ENCODE data around the gene UGT1A8. TPM values are rescaled to one million over a fixed set of nuclear protein-coding genes. Genes with fewer than 3 reads are reported as not detected.
"Not testable (repeated sequence)": the region's sequence is repeated elsewhere in the genome, so short reads cannot be mapped to it uniquely, and the experiment has no call there.

The UGT1A8 gene
- polyA plus RNA-seq, 3 donors, result not detected

- DNase-seq (ENCODE audit: extremely low read depth in 1 of 11, low read depth in 9 of 11, low spot score in 4 of 11), result not testable (repeated sequence)
Measured at GRCh38 chr2:233750689-233751088, 133.3 kb downstream of the UGT1A8 start.

- DNase-seq (ENCODE audit: extremely low read depth in 1 of 11, low read depth in 9 of 11, low spot score in 4 of 11), result not testable (repeated sequence)
Measured at GRCh38 chr2:233751212-233752009, 134.0 kb downstream of the UGT1A8 start.

- no peak for DNase-seq (ENCODE audit: extremely low read depth in 1 of 11, low read depth in 9 of 11, low spot score in 4 of 11)
Measured at GRCh38 chr2:233754872-233755611, 137.6 kb downstream of the UGT1A8 start.

- no peak for DNase-seq (ENCODE audit: extremely low read depth in 1 of 11, low read depth in 9 of 11, low spot score in 4 of 11)
Measured at GRCh38 chr2:233756429-233757081, 139.1 kb downstream of the UGT1A8 start.

- no peak for DNase-seq (ENCODE audit: extremely low read depth in 1 of 11, low read depth in 9 of 11, low spot score in 4 of 11)
Measured at GRCh38 chr2:233758141-233758540, 140.7 kb downstream of the UGT1A8 start.

GRCh38 chr2:233758849-233759248, 141.4 kb downstream of the UGT1A8 start:
- no peak for DNase-seq (ENCODE audit: extremely low read depth in 1 of 11, low read depth in 9 of 11, low spot score in 4 of 11)

- DNase-seq (ENCODE audit: extremely low read depth in 1 of 11, low read depth in 9 of 11, low spot score in 4 of 11), result no peak
Measured at GRCh38 chr2:233760043-233760442, 142.6 kb downstream of the UGT1A8 start, which contains the start of gene UGT1A1. Gene UGT1A1 (plus strand): TSS chr2:233760270. CDS start chr2:233760288, 18 bp downstream.

GRCh38 chr2:233761040-233761769, 143.8 kb downstream of the UGT1A8 start:
- no peak for DNase-seq (ENCODE audit: extremely low read depth in 1 of 11, low read depth in 9 of 11, low spot score in 4 of 11)

GRCh38 chr2:233764264-233764663, 146.8 kb downstream of the UGT1A8 start:
- no peak for DNase-seq (ENCODE audit: extremely low read depth in 1 of 11, low read depth in 9 of 11, low spot score in 4 of 11)

GRCh38 chr2:233764761-233765160, 147.3 kb downstream of the UGT1A8 start:
- DNase-seq (ENCODE audit: extremely low read depth in 1 of 11, low read depth in 9 of 11, low spot score in 4 of 11), result no peak

- DNase-seq (ENCODE audit: extremely low read depth in 1 of 11, low read depth in 9 of 11, low spot score in 4 of 11), result no peak
Measured at GRCh38 chr2:233766416-233766815, 149.0 kb downstream of the UGT1A8 start.

- DNase-seq (ENCODE audit: extremely low read depth in 1 of 11, low read depth in 9 of 11, low spot score in 4 of 11), result no peak
Measured at GRCh38 chr2:233768076-233768475, 150.6 kb downstream of the UGT1A8 start.

GRCh38 chr2:233769260-233769659, 151.8 kb downstream of the UGT1A8 start:
- no peak for DNase-seq (ENCODE audit: extremely low read depth in 1 of 11, low read depth in 9 of 11, low spot score in 4 of 11)

- no peak for DNase-seq (ENCODE audit: extremely low read depth in 1 of 11, low read depth in 9 of 11, low spot score in 4 of 11)
Measured at GRCh38 chr2:233772153-233772552, 154.7 kb downstream of the UGT1A8 start.

- no peak for DNase-seq (ENCODE audit: extremely low read depth in 1 of 11, low read depth in 9 of 11, low spot score in 4 of 11)
Measured at GRCh38 chr2:233772583-233772982, 155.2 kb downstream of the UGT1A8 start.

- DNase-seq (ENCODE audit: extremely low read depth in 1 of 11, low read depth in 9 of 11, low spot score in 4 of 11), result no peak
Measured at GRCh38 chr2:233773854-233774253, 156.4 kb downstream of the UGT1A8 start.

- DNase-seq (ENCODE audit: extremely low read depth in 1 of 11, low read depth in 9 of 11, low spot score in 4 of 11), result no peak
Measured at GRCh38 chr2:233775414-233775813, 158.0 kb downstream of the UGT1A8 start.

- no peak for DNase-seq (ENCODE audit: extremely low read depth in 1 of 11, low read depth in 9 of 11, low spot score in 4 of 11)
Measured at GRCh38 chr2:233778030-233778429, 160.6 kb downstream of the UGT1A8 start, which contains the start of gene MROH2A. Gene MROH2A (plus strand): TSS chr2:233778330. CDS start chr2:233779359, 1,029 bp downstream.

GRCh38 chr2:233779722-233780121, 162.3 kb downstream of the UGT1A8 start:
- DNase-seq (ENCODE audit: extremely low read depth in 1 of 11, low read depth in 9 of 11, low spot score in 4 of 11), result no peak

Measured in renal cortex interstitium (tissue), 11 donors.